Measurements from ENCODE around the gene DDC.
"Not testable (repeated sequence)": the region's sequence is repeated elsewhere in the genome, so short reads cannot be mapped to it uniquely, and the experiment has no call there.

DDC gene

GRCh38 chr7:50553973-50554372, 11.2 kb downstream of the DDC start:
- DNase-seq: no peak

- DNase-seq: no peak
Measured at GRCh38 chr7:50552921-50553320, 12.3 kb downstream of the DDC start.

- no peak for DNase-seq
Measured at GRCh38 chr7:50552139-50552538, 13.1 kb downstream of the DDC start.

- DNase-seq: not testable (repeated sequence)
Measured at GRCh38 chr7:50545613-50546012, 19.6 kb downstream of the DDC start.

GRCh38 chr7:50544992-50545391, 20.2 kb downstream of the DDC start:
- DNase-seq: no peak

- no peak for DNase-seq
Measured at GRCh38 chr7:50543776-50544442, 21.3 kb downstream of the DDC start.

GRCh38 chr7:50542132-50542531, 23.1 kb downstream of the DDC start:
- no peak for DNase-seq

- DNase-seq: no peak
Measured at GRCh38 chr7:50540785-50541579, 24.2 kb downstream of the DDC start.

- DNase-seq: no peak
Measured at GRCh38 chr7:50539725-50540124, 25.5 kb downstream of the DDC start.

- no peak for DNase-seq
Measured at GRCh38 chr7:50538478-50538877, 26.7 kb downstream of the DDC start.

GRCh38 chr7:50537417-50537816, 27.8 kb downstream of the DDC start:
- no peak for DNase-seq

- not testable (repeated sequence) for DNase-seq
Measured at GRCh38 chr7:50535291-50535711, 29.9 kb downstream of the DDC start.

- no peak for DNase-seq
Measured at GRCh38 chr7:50534690-50535290, 30.4 kb downstream of the DDC start.

- no peak for DNase-seq
Measured at GRCh38 chr7:50533866-50534265, 31.3 kb downstream of the DDC start.

- DNase-seq: no peak
Measured at GRCh38 chr7:50531928-50532327, 33.3 kb downstream of the DDC start.

GRCh38 chr7:50531401-50531911, 33.7 kb downstream of the DDC start:
- DNase-seq: no peak

GRCh38 chr7:50530766-50531165, 34.4 kb downstream of the DDC start:
- no peak for DNase-seq

- DNase-seq: no peak
Measured at GRCh38 chr7:50529093-50529862, 35.9 kb downstream of the DDC start.

- no peak for DNase-seq
Measured at GRCh38 chr7:50528266-50529092, 36.7 kb downstream of the DDC start.

GRCh38 chr7:50519350-50519749, 45.9 kb downstream of the DDC start:
- DNase-seq: not testable (repeated sequence)

GRCh38 chr7:50513166-50513871, 51.9 kb downstream of the DDC start:
- no peak for DNase-seq

Data from activated CD4-positive, alpha-beta T cell treated with anti-CD3 and anti-CD28 coated beads, Interleukin-2, amount 50 U/mL, for 1 hour (primary cell).